HepG2 (cell line): ENCODE measurements around the gene STK24. TPM values are rescaled to one million over a fixed set of nuclear protein-coding genes. Genes with fewer than 3 reads are reported as not detected.

Source experiments
- ARHGAP35 ChIP-seq: sonication (generic); formaldehyde crosslinking; IDR thresholded peaks from 2 replicates; pipeline ENCODE4 v1.9.0; 2022; ENCODE audit warnings: mild to moderate bottlenecking, inconsistent platforms, moderate library complexity, missing genetic modification reagents, borderline replicate concordance
- BRD4 ChIP-seq: sonication (generic); formaldehyde crosslinking; IDR thresholded peaks from 2 replicates; pipeline ENCODE4 v1.4.0; 2020; ENCODE audit warnings: missing genetic modification reagents
- EZH2 ChIP-seq: conservative IDR thresholded peaks from 2 replicates; pipeline ENCODE4 v1.6.1; 2012; ENCODE audit warnings: mild to moderate bottlenecking, low read depth, low read length, moderate library complexity
- HDAC6 ChIP-seq: fragments of 200-600 bp; sonication (generic); IDR thresholded peaks from 2 replicates; pipeline ENCODE4 v1.7.0; 2017; ENCODE audit warnings: mild to moderate bottlenecking, antibody characterized with exemption, low read length, low read depth
- MAF1 ChIP-seq: sonication (generic); formaldehyde crosslinking; IDR thresholded peaks from 2 replicates; pipeline ENCODE4 v1.5.0; 2020; ENCODE audit warnings: missing genetic modification reagents, borderline replicate concordance
- MTA1 ChIP-seq: sonication (generic); formaldehyde crosslinking; IDR thresholded peaks from 2 replicates; pipeline ENCODE4 v1.4.0; 2020; ENCODE audit warnings: missing genetic modification reagents, mild to moderate bottlenecking, borderline replicate concordance
- RXRA ChIP-seq: sonication (generic); formaldehyde crosslinking; IDR thresholded peaks from 2 replicates; pipeline ENCODE4 v1.5.1; 2020; ENCODE audit warnings: missing genetic modification reagents
- SP4 ChIP-seq: sonication (generic); formaldehyde crosslinking; IDR thresholded peaks from 2 replicates; pipeline ENCODE4 v1.8.1; 2023; ENCODE audit warnings: mild to moderate bottlenecking, missing genetic modification reagents
- ZBTB21 ChIP-seq: sonication (generic); formaldehyde crosslinking; IDR thresholded peaks from 2 replicates; pipeline ENCODE4 v1.4.0; 2020; ENCODE audit warnings: missing genetic modification reagents
- ZBTB33 ChIP-seq: sonication (generic); formaldehyde crosslinking; IDR thresholded peaks from 2 replicates; pipeline ENCODE4 v1.4.0; 2020; ENCODE audit warnings: missing genetic modification reagents
- ZNF546 ChIP-seq: sonication (generic); formaldehyde crosslinking; conservative IDR thresholded peaks from 2 replicates; pipeline ENCODE4 v1.8.1; 2023; ENCODE audit warnings: mild to moderate bottlenecking, missing genetic modification reagents
- ZNF703 ChIP-seq: sonication (generic); formaldehyde crosslinking; IDR thresholded peaks from 2 replicates; pipeline ENCODE4 v1.5.1; 2020; ENCODE audit warnings: missing genetic modification reagents, mild to moderate bottlenecking, moderate library complexity, borderline replicate concordance
- ZNF740 ChIP-seq: sonication (generic); formaldehyde crosslinking; IDR thresholded peaks from 2 replicates; pipeline ENCODE4 v1.4.0; 2020; ENCODE audit warnings: missing genetic modification reagents
- ZNF879 ChIP-seq: sonication (generic); formaldehyde crosslinking; IDR thresholded peaks from 2 replicates; pipeline ENCODE4 v1.8.1; 2023; ENCODE audit warnings: missing genetic modification reagents
- polyA plus RNA-seq, 8 experiments: library from polyadenylated mRNA; depleted of rRNA in 3 of 8; stranded (reverse) in 7 of 8; unstranded in 1 of 8; fragments of >200 nt; fragmentation: Illumina TruSeq in 4 of 8; extraction: Trizol in 4 of 8; gene quantifications; 2 replicates each; pipeline versions ENCODE4 v1.2.1 to v1.2.3, GENCODE V29; 2011 to 2016; ENCODE audit warnings: low read depth in 4 of 8, missing spikeins in 1 of 8, mixed read lengths in 1 of 8; ENCODE audit not compliant: insufficient read depth in 1 of 8
- total RNA-seq, 5 experiments: library from RNA; depleted of rRNA; stranded (reverse); fragments of >200 nt; fragmentation: Illumina TruSeq; extraction: Trizol; gene quantifications; 2 replicates each; pipeline ENCODE4 v1.2.3, GENCODE V29; 2016; ENCODE audit warnings: low read depth in 1 of 5
- TF ChIP-seq, protein P1 (sequence below): sonication (generic); formaldehyde crosslinking; IDR thresholded peaks from 2 replicates; pipeline ENCODE4 v1.8.0; 2022; ENCODE audit warnings: mild to moderate bottlenecking, missing genetic modification reagents, moderate library complexity
- TF ChIP-seq, protein P2 (sequence below): sonication (generic); formaldehyde crosslinking; IDR thresholded peaks from 2 replicates; pipeline ENCODE4 v1.5.1; 2020; ENCODE audit warnings: mild to moderate bottlenecking, missing genetic modification reagents
- TF ChIP-seq, protein P3 (sequence below): sonication (generic); formaldehyde crosslinking; IDR thresholded peaks from 2 replicates; pipeline ENCODE4 v1.4.0; 2020; ENCODE audit warnings: missing genetic modification reagents

STK24 gene
- total and polyA plus RNA-seq, 2 of the 13 experiments (the other 11 are each of a cell fraction or from before 2014, with no cell fraction given), result 51.3 to 73.0 TPM

GRCh38 chr13:98506322-98506721 lies 70.6 kb downstream of the STK24 start (continued):
- peak; percentile 7; the same call in 1 of the 2 replicates for TF ChIP-seq MTA1 (CRISPR knock-in tag)
- TF ChIP-seq, protein P1, sequence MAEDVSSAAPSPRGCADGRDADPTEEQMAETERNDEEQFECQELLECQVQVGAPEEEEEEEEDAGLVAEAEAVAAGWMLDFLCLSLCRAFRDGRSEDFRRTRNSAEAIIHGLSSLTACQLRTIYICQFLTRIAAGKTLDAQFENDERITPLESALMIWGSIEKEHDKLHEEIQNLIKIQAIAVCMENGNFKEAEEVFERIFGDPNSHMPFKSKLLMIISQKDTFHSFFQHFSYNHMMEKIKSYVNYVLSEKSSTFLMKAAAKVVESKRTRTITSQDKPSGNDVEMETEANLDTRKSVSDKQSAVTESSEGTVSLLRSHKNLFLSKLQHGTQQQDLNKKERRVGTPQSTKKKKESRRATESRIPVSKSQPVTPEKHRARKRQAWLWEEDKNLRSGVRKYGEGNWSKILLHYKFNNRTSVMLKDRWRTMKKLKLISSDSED, result no peak
- no peak for TF ChIP-seq EZH2
- no peak for TF ChIP-seq ZNF546
- no peak for TF ChIP-seq ZBTB33 (CRISPR knock-in tag)
- TF ChIP-seq RXRA (CRISPR knock-in tag), result no peak
- TF ChIP-seq, protein P2, sequence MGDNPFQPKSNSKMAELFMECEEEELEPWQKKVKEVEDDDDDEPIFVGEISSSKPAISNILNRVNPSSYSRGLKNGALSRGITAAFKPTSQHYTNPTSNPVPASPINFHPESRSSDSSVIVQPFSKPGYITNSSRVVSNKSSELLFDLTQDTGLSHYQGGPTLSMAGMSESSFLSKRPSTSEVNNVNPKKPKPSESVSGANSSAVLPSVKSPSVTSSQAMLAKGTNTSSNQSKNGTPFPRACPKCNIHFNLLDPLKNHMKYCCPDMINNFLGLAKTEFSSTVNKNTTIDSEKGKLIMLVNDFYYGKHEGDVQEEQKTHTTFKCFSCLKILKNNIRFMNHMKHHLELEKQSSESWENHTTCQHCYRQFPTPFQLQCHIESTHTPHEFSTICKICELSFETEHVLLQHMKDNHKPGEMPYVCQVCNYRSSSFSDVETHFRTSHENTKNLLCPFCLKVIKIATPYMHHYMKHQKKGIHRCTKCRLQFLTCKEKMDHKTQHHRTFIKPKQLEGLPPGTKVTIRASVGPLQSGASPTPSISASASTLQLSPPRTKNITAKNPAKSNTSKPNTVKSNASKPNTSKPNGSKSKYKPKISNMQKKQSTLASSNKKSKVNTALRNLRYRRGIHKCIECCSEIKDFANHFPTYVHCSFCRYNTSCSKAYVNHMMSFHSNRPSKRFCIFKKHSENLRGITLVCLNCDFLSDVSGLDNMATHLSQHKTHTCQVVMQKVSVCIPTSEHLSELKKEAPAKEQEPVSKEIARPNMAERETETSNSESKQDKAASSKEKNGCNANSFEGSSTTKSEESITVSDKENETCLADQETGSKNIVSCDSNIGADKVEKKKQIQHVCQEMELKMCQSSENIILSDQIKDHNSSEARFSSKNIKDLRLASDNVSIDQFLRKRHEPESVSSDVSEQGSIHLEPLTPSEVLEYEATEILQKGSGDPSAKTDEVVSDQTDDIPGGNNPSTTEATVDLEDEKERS, result no peak
- TF ChIP-seq BRD4 (CRISPR knock-in tag), result 0 out of 2 replicates have a peak, but pooled peaks have one; percentile 45
- TF ChIP-seq, protein P3, sequence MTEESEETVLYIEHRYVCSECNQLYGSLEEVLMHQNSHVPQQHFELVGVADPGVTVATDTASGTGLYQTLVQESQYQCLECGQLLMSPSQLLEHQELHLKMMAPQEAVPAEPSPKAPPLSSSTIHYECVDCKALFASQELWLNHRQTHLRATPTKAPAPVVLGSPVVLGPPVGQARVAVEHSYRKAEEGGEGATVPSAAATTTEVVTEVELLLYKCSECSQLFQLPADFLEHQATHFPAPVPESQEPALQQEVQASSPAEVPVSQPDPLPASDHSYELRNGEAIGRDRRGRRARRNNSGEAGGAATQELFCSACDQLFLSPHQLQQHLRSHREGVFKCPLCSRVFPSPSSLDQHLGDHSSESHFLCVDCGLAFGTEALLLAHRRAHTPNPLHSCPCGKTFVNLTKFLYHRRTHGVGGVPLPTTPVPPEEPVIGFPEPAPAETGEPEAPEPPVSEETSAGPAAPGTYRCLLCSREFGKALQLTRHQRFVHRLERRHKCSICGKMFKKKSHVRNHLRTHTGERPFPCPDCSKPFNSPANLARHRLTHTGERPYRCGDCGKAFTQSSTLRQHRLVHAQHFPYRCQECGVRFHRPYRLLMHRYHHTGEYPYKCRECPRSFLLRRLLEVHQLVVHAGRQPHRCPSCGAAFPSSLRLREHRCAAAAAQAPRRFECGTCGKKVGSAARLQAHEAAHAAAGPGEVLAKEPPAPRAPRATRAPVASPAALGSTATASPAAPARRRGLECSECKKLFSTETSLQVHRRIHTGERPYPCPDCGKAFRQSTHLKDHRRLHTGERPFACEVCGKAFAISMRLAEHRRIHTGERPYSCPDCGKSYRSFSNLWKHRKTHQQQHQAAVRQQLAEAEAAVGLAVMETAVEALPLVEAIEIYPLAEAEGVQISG (CRISPR knock-in tag), result no peak
- no peak for TF ChIP-seq ZNF740 (CRISPR knock-in tag)
- TF ChIP-seq MAF1 (CRISPR knock-in tag), result no peak
- TF ChIP-seq ARHGAP35 (CRISPR knock-in tag), result no peak
- no peak for TF ChIP-seq ZNF703
- no peak for TF ChIP-seq ZBTB21
- no peak for TF ChIP-seq ZNF879 (CRISPR knock-in tag)
- TF ChIP-seq SP4 (CRISPR knock-in tag), result no peak
- no peak for TF ChIP-seq HDAC6
